ENCODE data around the gene MRPL44. TPM values are rescaled to one million over a fixed set of nuclear protein-coding genes. Genes with fewer than 3 reads are reported as not detected.

MRPL44 gene
- total RNA-seq, 1 donor from 2014 or later, result 27.3 TPM

GRCh38 chr2:224004105-224004695 lies 46.9 kb downstream of the MRPL44 start:
- no peak for DNase-seq (ENCODE audit: low spot score in 2 of 2, unreplicated experiment in 2 of 2)
- H3K9me3 Mint-ChIP-seq, result no peaks in the 10 kb centered on the region
- no peak for TF ChIP-seq CTCF (IDR thresholded peaks at IDR 0.05; ENCODE audit: unreplicated experiment)
- H3K27me3 Mint-ChIP-seq (ENCODE audit: low read depth), result no peaks in the 10 kb centered on the region
- no peak overlapping the region for H3K27ac Mint-ChIP-seq
- peaks cover 6% of the 10 kb centered on the region for H3K4me1 Mint-ChIP-seq
- peaks cover 4% of the 10 kb centered on the region for H3K36me3 Mint-ChIP-seq
- no peak overlapping the region for H3K4me3 Mint-ChIP-seq

- DNase-seq (ENCODE audit: low spot score in 2 of 2, unreplicated experiment in 2 of 2), result no peak
- H3K4me3 Mint-ChIP-seq, result no peak overlapping the region
These were observed 51.5 kb downstream of the MRPL44 start for GRCh38 chr2:224008702-224009261.

GRCh38 chr2:224009605-224010315 lies 52.5 kb downstream of the MRPL44 start:
- DNase-seq (ENCODE audit: low spot score in 2 of 2, unreplicated experiment in 2 of 2), result no peak
- Mint-ChIP-seq H3K36me3 (no peaks in the 10 kb centered on the region), H3K27ac (no peak overlapping the region), H3K9me3 (no peaks in the 10 kb centered on the region), H3K4me1 (peaks cover 8% of the 10 kb centered on the region), H3K4me3 (no peak overlapping the region), H3K27me3 (ENCODE audit: low read depth) (no peaks in the 10 kb centered on the region)
- no peak for TF ChIP-seq CTCF (IDR thresholded peaks at IDR 0.05; ENCODE audit: unreplicated experiment)

More at GRCh38 chr2:224008702-224009261, 51.5 kb downstream of the MRPL44 start:
- TF ChIP-seq CTCF (IDR thresholded peaks at IDR 0.05; ENCODE audit: unreplicated experiment), result no peak
- no peaks in the 10 kb centered on the region for H3K27me3 Mint-ChIP-seq (ENCODE audit: low read depth)
- H3K9me3 Mint-ChIP-seq, result no peaks in the 10 kb centered on the region
- no peaks in the 10 kb centered on the region for H3K36me3 Mint-ChIP-seq
- no peak overlapping the region for H3K27ac Mint-ChIP-seq
- peaks cover 8% of the 10 kb centered on the region for H3K4me1 Mint-ChIP-seq

GRCh38 chr2:224011837-224012236 lies 54.6 kb downstream of the MRPL44 start:
- no peak overlapping the region for H3K27ac Mint-ChIP-seq
- H3K27me3 Mint-ChIP-seq (ENCODE audit: low read depth), result no peaks in the 10 kb centered on the region
- no peak for TF ChIP-seq CTCF (IDR thresholded peaks at IDR 0.05; ENCODE audit: unreplicated experiment)
- no peak for DNase-seq (ENCODE audit: low spot score in 2 of 2, unreplicated experiment in 2 of 2)
- no peaks in the 10 kb centered on the region for H3K36me3 Mint-ChIP-seq
- no peak overlapping the region for H3K4me3 Mint-ChIP-seq
- peaks cover 8% of the 10 kb centered on the region for H3K4me1 Mint-ChIP-seq
- no peaks in the 10 kb centered on the region for H3K9me3 Mint-ChIP-seq

- TF ChIP-seq CTCF (IDR thresholded peaks at IDR 0.05; ENCODE audit: unreplicated experiment), result no peak
- Mint-ChIP-seq H3K4me3 (no peak overlapping the region), H3K9me3 (no peaks in the 10 kb centered on the region), H3K27me3 (ENCODE audit: low read depth) (no peaks in the 10 kb centered on the region), H3K27ac (no peak overlapping the region), H3K4me1 (peaks cover 2% of the 10 kb centered on the region), H3K36me3 (no peaks in the 10 kb centered on the region)
- no peak for DNase-seq (ENCODE audit: low spot score in 2 of 2, unreplicated experiment in 2 of 2)
These were observed 57.1 kb downstream of the MRPL44 start for GRCh38 chr2:224014336-224014735.

Measured in mesothelial cell of epicardium (in vitro differentiated cells).